Common myeloid progenitor, CD34-positive (primary cell): ENCODE results near the gene GALNT9.
"Not testable (repeated sequence)": the region's sequence is repeated elsewhere in the genome, so short reads cannot be mapped to it uniquely, and the experiment has no call there.

Experiments
- CTCF ChIA-PET: fragments of 350-600 bp; sonication (Branson Sonifier 250); formaldehyde crosslinking; loops from one replicate; lab custom pipeline; 2021; ENCODE audit warnings: antibody characterized with exemption; lab: Charles Lee
- POLR2A ChIA-PET: fragments of 350-600 bp; sonication (Branson Sonifier 250); formaldehyde crosslinking; loops from one replicate; lab custom pipeline; 2021; ENCODE audit warnings: antibody characterized with exemption; lab: Charles Lee
- DNase-seq, 3 donors: peaks; one replicate each; pipeline versions ENCODE4 v3.0.0 to v3.0.0-alpha.2; 2013
- H3K27ac ChIP-seq, 2 experiments: 1 replicate in 1 of 2; 2 replicates in 1 of 2; pipeline ENCODE4 v1.7.0; 2013; ENCODE audit warnings: inconsistent platforms in 2 of 2, low read length in 2 of 2, mild to moderate bottlenecking in 2 of 2, low read depth in 1 of 2, moderate library complexity in 1 of 2; ENCODE audit not compliant: severe bottlenecking in 2 of 2, insufficient read depth in 1 of 2, poor library complexity in 1 of 2
- H3K27me3 ChIP-seq, 5 experiments: replicated peaks in 2 of 5; 1 replicate in 3 of 5; 2 replicates in 2 of 5; pipeline versions ENCODE4 v1.6.1 to v1.7.0; 2013; ENCODE audit warnings: low read length in 4 of 5, mild to moderate bottlenecking in 2 of 5, moderate library complexity in 2 of 5, inconsistent platforms in 1 of 5; ENCODE audit not compliant: insufficient read depth in 5 of 5, control insufficient read depth in 4 of 5
- H3K36me3 ChIP-seq, 4 experiments: 1 replicate in 2 of 4; 2 replicates in 2 of 4; pipeline versions ENCODE4 v1.6.1 to v1.7.0; 2013; ENCODE audit warnings: low read length in 3 of 4, control low read depth in 1 of 4, mild to moderate bottlenecking in 1 of 4; ENCODE audit not compliant: control insufficient read depth in 4 of 4, insufficient read depth in 4 of 4
- H3K4me1 ChIP-seq, 4 experiments: 1 replicate in 3 of 4; 2 replicates in 1 of 4; pipeline versions ENCODE4 v1.6.1 to v1.7.1; 2013; ENCODE audit warnings: low read length in 3 of 4, mild to moderate bottlenecking in 3 of 4, control low read depth in 1 of 4, inconsistent platforms in 1 of 4, moderate library complexity in 1 of 4; ENCODE audit not compliant: control insufficient read depth in 4 of 4, insufficient read depth in 4 of 4; ENCODE audit errors: control extremely low read depth in 1 of 4
- H3K4me3 ChIP-seq, 7 experiments: 1 replicate in 4 of 7; 2 replicates in 3 of 7; pipeline versions ENCODE4 v1.5.1 to v1.7.0; 2013; ENCODE audit warnings: mild to moderate bottlenecking in 7 of 7, low read length in 6 of 7, moderate library complexity in 6 of 7, inconsistent platforms in 2 of 7, low read depth in 2 of 7, control low read depth in 1 of 7; ENCODE audit not compliant: insufficient read depth in 4 of 7, control insufficient read depth in 1 of 7; ENCODE audit errors: extremely low read depth in 1 of 7
- H3K9me3 ChIP-seq, 5 experiments: 1 replicate in 4 of 5; 2 replicates in 1 of 5; pipeline versions ENCODE4 v1.6.1 to v1.7.1; 2013; ENCODE audit warnings: low read length in 4 of 5, mild to moderate bottlenecking in 2 of 5, inconsistent platforms in 1 of 5, low read depth in 1 of 5, moderate library complexity in 1 of 5; ENCODE audit not compliant: control insufficient read depth in 4 of 5, insufficient read depth in 2 of 5; ENCODE audit errors: control extremely low read depth in 1 of 5
- WGBS: methylation state at CpG from one replicate; pipeline ENCODE4 v1.1.5; 2013; ENCODE audit not compliant: insufficient coverage; 5-methylcytosine and 5-hydroxymethylcytosine counted together

GALNT9 gene

GRCh38 chr12:132257206-132257954 is 72.0 kb downstream of the GALNT9 start:
- no peak overlapping the region for H3K27ac ChIP-seq
- H3K4me1 ChIP-seq: peaks cover 0 to 6% (median 0%) of the 10 kb centered on the region in 4 experiments
- ChIA-PET CTCF (interaction anchor here (0.9 to 1.4 kb wide), 2 partner anchors 9 to 27 kb away, joined by 3 read pairs; no protein-coding TSS in a partner anchor), POLR2A (no interaction called here)
- no peaks in the 10 kb centered on the region for H3K9me3 ChIP-seq
- DNase-seq: no peak
- no peak overlapping the region for H3K4me3 ChIP-seq
- WGBS: 94% methylated on average over 43 of the region's 56 CpGs
- H3K36me3 ChIP-seq: no peaks in the 10 kb centered on the region
- peaks cover 0 to 7% (median 5%) of the 10 kb centered on the region in 5 experiments for H3K27me3 ChIP-seq

DNA sequence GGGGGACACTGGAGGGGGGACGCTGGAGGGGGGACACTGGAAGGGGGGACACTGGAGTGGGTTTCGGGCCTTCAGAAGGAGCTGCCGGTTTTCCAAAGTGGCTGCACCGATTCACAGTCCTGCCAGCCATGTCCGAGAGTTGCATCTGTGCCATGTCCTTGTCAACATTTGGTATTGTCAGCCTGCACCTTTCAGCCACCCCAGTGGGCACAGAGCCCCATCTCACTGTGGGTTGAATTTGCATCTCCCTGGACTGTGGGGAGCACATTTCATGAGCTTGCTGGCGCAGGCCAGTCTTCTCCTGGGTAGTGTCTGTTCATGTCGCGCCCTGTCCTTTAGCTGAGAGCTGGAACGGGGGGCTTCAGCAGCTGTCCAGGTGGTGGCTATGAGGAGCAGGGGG is 72.7 kb downstream of the GALNT9 start:
- CTCF ChIA-PET: interaction anchor here (0.9 kb wide), 1 partner anchor 8 kb away, joined by 3 read pairs; no protein-coding TSS in a partner anchor
- Histone ChIP-seq H3K4me3 (no peak overlapping the region), H3K27ac (no peak overlapping the region), H3K36me3 (no peaks in the 10 kb centered on the region), H3K27me3 (peaks cover 0 to 6% (median 5%) of the 10 kb centered on the region in 5 experiments), H3K9me3 (no peaks in the 10 kb centered on the region), H3K4me1 (peaks cover 0 to 6% (median 0%) of the 10 kb centered on the region in 4 experiments)
- WGBS: 73% methylated on average over 8 of the region's 9 CpGs
- POLR2A ChIA-PET: no interaction called here
- DNase-seq: no peak

- POLR2A ChIA-PET: interaction anchor here (0.6 kb wide), 1 partner anchor 14 kb away, joined by 3 read pairs; no protein-coding TSS in a partner anchor
Measured at GRCh38 chr12:132255642-132256041, 73.7 kb downstream of the GALNT9 start.

DNA sequence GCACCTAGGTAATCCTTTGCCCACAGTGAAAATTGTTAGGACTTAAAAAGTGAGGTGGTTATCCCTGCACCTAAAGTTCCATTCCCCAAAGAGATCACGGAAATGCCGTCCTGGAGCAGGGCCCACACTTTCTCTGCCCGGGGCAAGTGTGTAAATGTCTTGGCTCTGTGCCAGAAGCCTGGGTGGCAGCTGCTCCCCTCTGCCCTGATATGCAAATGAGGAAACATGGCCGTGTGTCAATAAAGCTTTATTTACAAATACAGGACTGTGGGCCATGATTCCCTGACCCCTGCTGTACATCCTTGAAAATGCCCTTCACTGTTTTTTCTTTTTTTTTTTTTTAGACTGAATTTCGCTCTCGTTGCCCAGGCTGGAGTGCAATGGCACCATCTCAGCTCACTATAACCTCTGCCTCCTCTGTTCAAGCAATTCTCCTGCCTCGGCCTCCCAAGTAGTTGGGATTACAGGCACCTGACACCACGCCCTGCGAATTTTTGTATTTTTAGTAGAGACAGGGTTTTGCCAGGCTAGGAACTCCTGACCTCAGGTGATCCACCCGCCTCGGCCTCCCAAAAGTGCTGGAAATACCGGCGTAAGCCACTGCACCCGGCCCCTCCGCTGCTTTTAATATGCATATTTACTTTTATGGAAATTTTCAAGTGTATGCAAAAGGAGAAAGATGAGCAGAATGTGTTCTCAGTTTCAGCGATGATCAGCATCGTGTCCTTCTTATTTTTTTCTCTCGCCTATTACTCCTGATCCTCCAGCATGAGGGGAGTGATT is 75.5 kb downstream of the GALNT9 start:
- no peak overlapping the region for H3K4me3 ChIP-seq
- 94% methylated on average over 7 of the region's 18 CpGs for WGBS
- H3K27ac ChIP-seq: no peak overlapping the region
- H3K9me3 ChIP-seq: no peaks in the 10 kb centered on the region
- peaks cover 0 to 4% (median 0%) of the 10 kb centered on the region in 5 experiments for H3K27me3 ChIP-seq
- ChIA-PET CTCF (no interaction called here), POLR2A (no interaction called here)
- no peak for DNase-seq
- H3K36me3 ChIP-seq: no peaks in the 10 kb centered on the region
- peaks cover 0 to 10% (median 7%) of the 10 kb centered on the region in 4 experiments for H3K4me1 ChIP-seq

More at GRCh38 chr12:132255642-132256041, 73.7 kb downstream of the GALNT9 start:
- no peak for DNase-seq
- no peak overlapping the region for H3K4me3 ChIP-seq
- CTCF ChIA-PET: no interaction called here
- H3K27ac ChIP-seq: no peak overlapping the region
- peaks cover 0 to 6% (median 0%) of the 10 kb centered on the region in 4 experiments for H3K4me1 ChIP-seq
- 87% methylated on average over 17 of the region's 20 CpGs for WGBS
- peaks cover 0 to 4% (median 3%) of the 10 kb centered on the region in 5 experiments for H3K27me3 ChIP-seq
- H3K9me3 ChIP-seq: no peaks in the 10 kb centered on the region
- H3K36me3 ChIP-seq: no peaks in the 10 kb centered on the region

DNA sequence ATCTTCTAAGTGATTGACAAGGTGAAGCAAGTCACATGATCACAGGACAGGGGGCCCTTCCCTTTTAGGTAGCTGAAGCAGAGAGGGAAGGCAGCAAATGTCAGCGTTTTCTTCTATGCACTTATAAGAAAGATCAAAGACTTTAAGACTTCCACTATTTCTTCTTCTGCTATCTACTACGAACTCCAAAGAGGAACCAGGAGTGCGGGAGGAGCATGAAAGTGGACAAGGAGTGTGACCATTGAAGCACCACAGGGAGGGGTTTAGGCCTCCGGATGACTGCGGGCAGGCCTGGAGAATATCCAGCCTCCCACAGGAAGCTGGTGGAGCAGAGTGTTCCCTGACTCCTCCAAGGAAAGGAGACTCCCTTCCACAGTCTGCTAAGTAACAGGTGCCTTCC is 76.4 kb downstream of the GALNT9 start:
- H3K36me3 ChIP-seq, H3K27me3 ChIP-seq, H3K9me3 ChIP-seq, H3K27ac ChIP-seq, H3K4me3 ChIP-seq, POLR2A ChIA-PET, DNase-seq, CTCF ChIA-PET: not testable (repeated sequence)
- WGBS: no CpG with 5 or more reads among the region's 5 CpGs
- H3K4me1 ChIP-seq: peaks cover 0 to 18% (median 11%) of the 10 kb centered on the region in 4 experiments

- ChIA-PET POLR2A (no interaction called here), CTCF (no interaction called here)
- H3K36me3 ChIP-seq: no peaks in the 10 kb centered on the region
- no peak overlapping the region for H3K27ac ChIP-seq
- DNase-seq: no peak
- peaks cover 0 to 20% (median 11%) of the 10 kb centered on the region in 4 experiments for H3K4me1 ChIP-seq
- WGBS: 97% methylated on average over 18 of the region's 21 CpGs
- no peak overlapping the region for H3K4me3 ChIP-seq
- peaks cover 0 to under 1% (median 0%) of the 10 kb centered on the region in 5 experiments for H3K27me3 ChIP-seq
- no peaks in the 10 kb centered on the region for H3K9me3 ChIP-seq
Measured at GRCh38 chr12:132251741-132252490, 77.5 kb downstream of the GALNT9 start.
